ENCODE data around the gene TAX1BP3. TPM values are rescaled to one million over a fixed set of nuclear protein-coding genes. Genes with fewer than 3 reads are reported as not detected.

TAX1BP3 gene
- total and polyA plus RNA-seq, 4 donors = 11.9 to 27.7 (median 20.0) TPM

GRCh38 chr17:3656755-3657587, 11.4 kb downstream of the TAX1BP3 start (continued):
- TF ChIP-seq MAX (IDR thresholded peaks at IDR 0.05) (no peak), HNF4G (IDR thresholded peaks at IDR 0.05) (no peak), YY1 (IDR thresholded peaks at IDR 0.05) (no peak), TAF1 (conservative IDR thresholded peaks at IDR 0.05) (no peak), ZBTB33 (IDR thresholded peaks at IDR 0.05) (no peak), JUND (IDR thresholded peaks at IDR 0.05) (no peak), SP1 (IDR thresholded peaks at IDR 0.05) (no peak), RAD21 (IDR thresholded peaks at IDR 0.05) (no peak), NR2F2 (IDR thresholded peaks at IDR 0.05) (no peak), FOXA1 (IDR thresholded peaks at IDR 0.05) (no peak), FOXA2 (IDR thresholded peaks at IDR 0.05) (no peak)

- DNase-seq (ENCODE audit: low spot score) = no peak
- H3K9me3 ChIP-seq (ENCODE audit: control insufficient read depth in 4 of 4, low read length in 3 of 4) = no peaks in the 10 kb centered on the region
- peaks cover 2 to 15% (median 5%) of the 10 kb centered on the region in 4 donors for H3K4me1 ChIP-seq (ENCODE audit: control insufficient read depth in 4 of 4, insufficient read depth in 4 of 4, low read length in 3 of 4)
- TF ChIP-seq RAD21 (IDR thresholded peaks at IDR 0.05) = no peak
- no peak for TF ChIP-seq CTCF (IDR thresholded peaks at IDR 0.05; ENCODE audit: low read depth, low read length, missing input control)
- no peak for TF ChIP-seq JUND (IDR thresholded peaks at IDR 0.05)
- H3K36me3 ChIP-seq (ENCODE audit: control insufficient read depth in 4 of 4, insufficient read depth in 3 of 4, low read depth in 1 of 4, low read length in 3 of 4) = peaks cover 0 to 6% (median under 1%) of the 10 kb centered on the region in 4 donors
- no peak overlapping the region for H3K4me3 ChIP-seq (ENCODE audit: low read depth in 1 of 3, low read length in 3 of 3)
- 88% methylated on average over 16 of the region's 16 CpGs for WGBS
- H3K27ac ChIP-seq (ENCODE audit: low read depth in 1 of 2, low read length in 2 of 2) = no peak overlapping the region
- H3K27me3 ChIP-seq (ENCODE audit: control insufficient read depth in 4 of 4, insufficient read depth in 4 of 4, low read length in 3 of 4) = no peaks in the 10 kb centered on the region
- H3K9ac ChIP-seq (ENCODE audit: low read depth in 1 of 2, low read length in 2 of 2) = no peak overlapping the region
Measured at GRCh38 chr17:3656353-3656752, 12.0 kb downstream of the TAX1BP3 start.

GRCh38 chr17:3655766-3656165, 12.6 kb downstream of the TAX1BP3 start:
- Histone ChIP-seq H3K4me1 (ENCODE audit: control insufficient read depth in 4 of 4, insufficient read depth in 4 of 4, low read length in 3 of 4) (peaks cover 0 to 9% (median 4%) of the 10 kb centered on the region in 4 donors), H3K27me3 (ENCODE audit: control insufficient read depth in 4 of 4, insufficient read depth in 4 of 4, low read length in 3 of 4) (no peaks in the 10 kb centered on the region), H3K4me3 (ENCODE audit: low read depth in 1 of 3, low read length in 3 of 3) (no peak overlapping the region), H3K27ac (ENCODE audit: low read depth in 1 of 2, low read length in 2 of 2) (no peak overlapping the region), H3K9me3 (ENCODE audit: control insufficient read depth in 4 of 4, low read length in 3 of 4) (no peaks in the 10 kb centered on the region), H3K36me3 (ENCODE audit: control insufficient read depth in 4 of 4, insufficient read depth in 3 of 4, low read depth in 1 of 4, low read length in 3 of 4) (peaks cover 0 to 6% (median under 1%) of the 10 kb centered on the region in 4 donors), H3K9ac (ENCODE audit: low read depth in 1 of 2, low read length in 2 of 2) (no peak overlapping the region)
- no peak for DNase-seq (ENCODE audit: low spot score)
- WGBS = 94% methylated on average over 11 of the region's 11 CpGs
- no peak for TF ChIP-seq REST (IDR thresholded peaks at IDR 0.05)
- no peak for TF ChIP-seq TAF1 (conservative IDR thresholded peaks at IDR 0.05)
- TF ChIP-seq RAD21 (IDR thresholded peaks at IDR 0.05) = no peak
- no peak for TF ChIP-seq SP1 (IDR thresholded peaks at IDR 0.05)
- TF ChIP-seq ATF3 (IDR thresholded peaks at IDR 0.05) = no peak
- no peak for TF ChIP-seq MAX (IDR thresholded peaks at IDR 0.05)
- TF ChIP-seq CTCF (IDR thresholded peaks at IDR 0.05; ENCODE audit: low read depth, low read length, missing input control) = no peak
- no peak for TF ChIP-seq RXRA (IDR thresholded peaks at IDR 0.05)
- no peak for TF ChIP-seq ZBTB33 (IDR thresholded peaks at IDR 0.05)
- TF ChIP-seq HNF4G (IDR thresholded peaks at IDR 0.05) = no peak
- no peak for TF ChIP-seq FOXA2 (IDR thresholded peaks at IDR 0.05)
- TF ChIP-seq NR2F2 (IDR thresholded peaks at IDR 0.05) = no peak
- no peak for TF ChIP-seq JUND (IDR thresholded peaks at IDR 0.05)

Data from liver (tissue), 9 donors.